Activated naive CD8-positive, alpha-beta T cell (primary cell): ENCODE results near the gene PTPRN2.
A peak's percentile ranks its signal among the peaks of the same experiment; 100 is the strongest.
"Not testable (repeated sequence)": the region's sequence is repeated elsewhere in the genome, so short reads cannot be mapped to it uniquely, and the experiment has no call there.

Source experiments
- H3K27ac Mint-ChIP-seq: one replicate; pipeline ENCODE4 v1.8.0; 2021; ENCODE audit warnings: mixed read lengths
- H3K27me3 Mint-ChIP-seq: one replicate; pipeline ENCODE4 v1.8.0; 2021; ENCODE audit warnings: mixed read lengths
- H3K36me3 Mint-ChIP-seq: one replicate; pipeline ENCODE4 v1.8.0; 2021; ENCODE audit warnings: mixed read lengths
- H3K4me1 Mint-ChIP-seq: one replicate; pipeline ENCODE4 v1.8.0; 2021; ENCODE audit warnings: low read depth, mixed read lengths
- H3K4me3 Mint-ChIP-seq: one replicate; pipeline ENCODE4 v1.8.0; 2021; ENCODE audit warnings: mild to moderate bottlenecking, mixed read lengths
- H3K9me3 Mint-ChIP-seq: one replicate; pipeline ENCODE4 v1.8.0; 2021; ENCODE audit warnings: low read depth, mixed read lengths

Gene PTPRN2

GRCh38 chr7:158541346-158542010 is 46.1 kb downstream of the PTPRN2 start:
- Mint-ChIP-seq H3K4me1 (peaks cover 7% of the 10 kb centered on the region), H3K4me3 (peak overlapping the region; percentile 53), H3K27ac (no peak overlapping the region), H3K9me3 (no peaks in the 10 kb centered on the region), H3K36me3 (no peaks in the 10 kb centered on the region), H3K27me3 (no peaks in the 10 kb centered on the region)

- H3K27ac Mint-ChIP-seq: no peak overlapping the region
- H3K27me3 Mint-ChIP-seq: no peaks in the 10 kb centered on the region
Observed at GRCh38 chr7:158539711-158540146, 47.9 kb downstream of the PTPRN2 start.

GRCh38 chr7:158538156-158538946 is 49.3 kb downstream of the PTPRN2 start:
- Mint-ChIP-seq H3K27ac (no peak overlapping the region), H3K27me3 (no peaks in the 10 kb centered on the region)

More at GRCh38 chr7:158539711-158540146, 47.9 kb downstream of the PTPRN2 start:
- Mint-ChIP-seq H3K36me3 (no peaks in the 10 kb centered on the region), H3K9me3 (no peaks in the 10 kb centered on the region), H3K4me1 (peaks cover 7% of the 10 kb centered on the region), H3K4me3 (no peak overlapping the region)

GRCh38 chr7:158537516-158537882 is 50.1 kb downstream of the PTPRN2 start:
- H3K4me1 Mint-ChIP-seq: peaks cover 7% of the 10 kb centered on the region
- H3K27ac Mint-ChIP-seq: no peak overlapping the region
- H3K36me3 Mint-ChIP-seq: no peaks in the 10 kb centered on the region
- H3K9me3 Mint-ChIP-seq: no peaks in the 10 kb centered on the region
- H3K4me3 Mint-ChIP-seq: no peak overlapping the region
- peaks cover 2% of the 10 kb centered on the region for H3K27me3 Mint-ChIP-seq

More at GRCh38 chr7:158538156-158538946, 49.3 kb downstream of the PTPRN2 start:
- Mint-ChIP-seq H3K36me3 (no peaks in the 10 kb centered on the region), H3K4me3 (no peak overlapping the region), H3K4me1 (peaks cover 7% of the 10 kb centered on the region), H3K9me3 (no peaks in the 10 kb centered on the region)

GRCh38 chr7:158536871-158537515 is 50.6 kb downstream of the PTPRN2 start:
- no peaks in the 10 kb centered on the region for H3K9me3 Mint-ChIP-seq
- no peak overlapping the region for H3K4me3 Mint-ChIP-seq
- H3K4me1 Mint-ChIP-seq: peaks cover 7% of the 10 kb centered on the region
- H3K27ac Mint-ChIP-seq: no peak overlapping the region
- no peaks in the 10 kb centered on the region for H3K36me3 Mint-ChIP-seq
- H3K27me3 Mint-ChIP-seq: peaks cover 2% of the 10 kb centered on the region

- Mint-ChIP-seq H3K27ac (no peak overlapping the region), H3K4me1 (no peaks in the 10 kb centered on the region), H3K27me3 (peaks cover 2% of the 10 kb centered on the region), H3K4me3 (no peak overlapping the region), H3K36me3 (no peaks in the 10 kb centered on the region), H3K9me3 (no peaks in the 10 kb centered on the region)
Observed at GRCh38 chr7:158535079-158535478, 52.5 kb downstream of the PTPRN2 start.

GRCh38 chr7:158534598-158534997 is 53.0 kb downstream of the PTPRN2 start:
- Mint-ChIP-seq H3K27me3 (peaks cover 2% of the 10 kb centered on the region), H3K4me1 (no peaks in the 10 kb centered on the region), H3K4me3 (no peak overlapping the region), H3K36me3 (no peaks in the 10 kb centered on the region), H3K27ac (no peak overlapping the region), H3K9me3 (no peaks in the 10 kb centered on the region)

- H3K4me3 Mint-ChIP-seq, H3K9me3 Mint-ChIP-seq, H3K27ac Mint-ChIP-seq, H3K27me3 Mint-ChIP-seq, H3K36me3 Mint-ChIP-seq, H3K4me1 Mint-ChIP-seq: not testable (repeated sequence)
Observed at GRCh38 chr7:158534134-158534515, 53.5 kb downstream of the PTPRN2 start.

GRCh38 chr7:158533386-158534133 is 54.1 kb downstream of the PTPRN2 start:
- Mint-ChIP-seq H3K27me3 (peaks cover 2% of the 10 kb centered on the region), H3K9me3 (no peaks in the 10 kb centered on the region), H3K4me1 (no peaks in the 10 kb centered on the region), H3K27ac (no peak overlapping the region), H3K36me3 (no peaks in the 10 kb centered on the region), H3K4me3 (no peak overlapping the region)

- Mint-ChIP-seq H3K4me1 (no peaks in the 10 kb centered on the region), H3K27ac (no peak overlapping the region), H3K4me3 (no peak overlapping the region), H3K36me3 (no peaks in the 10 kb centered on the region), H3K9me3 (no peaks in the 10 kb centered on the region), H3K27me3 (peaks cover 4% of the 10 kb centered on the region)
Observed at GRCh38 chr7:158532093-158532627, 55.5 kb downstream of the PTPRN2 start.

GRCh38 chr7:158531661-158532060 is 56.0 kb downstream of the PTPRN2 start:
- no peaks in the 10 kb centered on the region for H3K36me3 Mint-ChIP-seq
- peaks cover 4% of the 10 kb centered on the region for H3K27me3 Mint-ChIP-seq
- H3K4me1 Mint-ChIP-seq: no peaks in the 10 kb centered on the region
- no peak overlapping the region for H3K27ac Mint-ChIP-seq
- no peaks in the 10 kb centered on the region for H3K9me3 Mint-ChIP-seq
- H3K4me3 Mint-ChIP-seq: no peak overlapping the region

GRCh38 chr7:158530800-158531609 is 56.6 kb downstream of the PTPRN2 start:
- H3K27ac Mint-ChIP-seq: no peak overlapping the region
- no peaks in the 10 kb centered on the region for H3K9me3 Mint-ChIP-seq
- H3K4me1 Mint-ChIP-seq: no peaks in the 10 kb centered on the region
- H3K4me3 Mint-ChIP-seq: no peak overlapping the region
- peaks cover 4% of the 10 kb centered on the region for H3K27me3 Mint-ChIP-seq
- H3K36me3 Mint-ChIP-seq: no peaks in the 10 kb centered on the region

GRCh38 chr7:158529181-158530096 is 58.2 kb downstream of the PTPRN2 start:
- Mint-ChIP-seq H3K36me3 (no peaks in the 10 kb centered on the region), H3K4me1 (no peaks in the 10 kb centered on the region), H3K27ac (no peak overlapping the region), H3K4me3 (no peak overlapping the region), H3K9me3 (no peaks in the 10 kb centered on the region), H3K27me3 (peaks cover 7% of the 10 kb centered on the region)
